ENCODE data around the gene DDIT3. TPM values are rescaled to one million over a fixed set of nuclear protein-coding genes. Genes with fewer than 3 reads are reported as not detected.

The DDIT3 gene
- total RNA-seq, 2 experiments from 2014 or later, result 30.7 to 33.4 TPM

- H3K9me3 Mint-ChIP-seq, result no peaks in the 10 kb centered on the region
- no peak overlapping the region for H3K27ac Mint-ChIP-seq
- no peaks in the 10 kb centered on the region for H3K27me3 Mint-ChIP-seq
- no peak for DNase-seq
- peaks cover 5% of the 10 kb centered on the region for H3K4me1 Mint-ChIP-seq
- H3K36me3 Mint-ChIP-seq, result peaks cover 12% of the 10 kb centered on the region
- H3K4me3 Mint-ChIP-seq, result no peak overlapping the region
Measured at GRCh38 chr12:57535764-57536596, 15.7 kb upstream of the DDIT3 start.

- no peak for DNase-seq
- Mint-ChIP-seq H3K36me3 (peaks cover 12% of the 10 kb centered on the region), H3K4me3 (no peak overlapping the region), H3K4me1 (peaks cover 5% of the 10 kb centered on the region), H3K9me3 (no peaks in the 10 kb centered on the region), H3K27ac (no peak overlapping the region), H3K27me3 (no peaks in the 10 kb centered on the region)
Measured at GRCh38 chr12:57534991-57535543, 14.8 kb upstream of the DDIT3 start.

GRCh38 chr12:57534250-57534649 is 13.9 kb upstream of the DDIT3 start:
- no peak overlapping the region for H3K27ac Mint-ChIP-seq
- H3K27me3 Mint-ChIP-seq, result no peaks in the 10 kb centered on the region
- no peak for DNase-seq
- H3K36me3 Mint-ChIP-seq, result peaks cover 13% of the 10 kb centered on the region
- H3K4me3 Mint-ChIP-seq, result no peak overlapping the region
- peaks cover 5% of the 10 kb centered on the region for H3K4me1 Mint-ChIP-seq
- no peaks in the 10 kb centered on the region for H3K9me3 Mint-ChIP-seq

- Mint-ChIP-seq H3K36me3 (peaks cover 15% of the 10 kb centered on the region), H3K4me3 (no peak overlapping the region), H3K27ac (no peak overlapping the region), H3K4me1 (no peaks in the 10 kb centered on the region), H3K27me3 (no peaks in the 10 kb centered on the region), H3K9me3 (no peaks in the 10 kb centered on the region)
- no peak for DNase-seq
Measured at GRCh38 chr12:57533108-57533507, 12.8 kb upstream of the DDIT3 start.

- H3K27me3 Mint-ChIP-seq, result no peaks in the 10 kb centered on the region
- no peaks in the 10 kb centered on the region for H3K9me3 Mint-ChIP-seq
- H3K4me1 Mint-ChIP-seq, result peaks cover under 1% of the 10 kb centered on the region
- H3K36me3 Mint-ChIP-seq, result peaks cover 15% of the 10 kb centered on the region
- peak overlapping the region; percentile 32 for H3K4me3 Mint-ChIP-seq
- no peak for DNase-seq
- peak overlapping the region; percentile 56 for H3K27ac Mint-ChIP-seq
Measured at GRCh38 chr12:57531836-57532235, 11.5 kb upstream of the DDIT3 start.

GRCh38 chr12:57530396-57531142 is 10.3 kb upstream of the DDIT3 start:
- Mint-ChIP-seq H3K9me3 (no peaks in the 10 kb centered on the region), H3K4me1 (peaks cover 5% of the 10 kb centered on the region), H3K36me3 (peaks cover 18% of the 10 kb centered on the region), H3K27ac (no peak overlapping the region), H3K4me3 (no peak overlapping the region), H3K27me3 (no peaks in the 10 kb centered on the region)
- no peak for DNase-seq

GRCh38 chr12:57529831-57530230 is 9.5 kb upstream of the DDIT3 start:
- Mint-ChIP-seq H3K9me3 (no peaks in the 10 kb centered on the region), H3K4me1 (peaks cover 10% of the 10 kb centered on the region), H3K36me3 (peaks cover 18% of the 10 kb centered on the region), H3K27ac (peak overlapping the region; percentile 65), H3K4me3 (no peak overlapping the region), H3K27me3 (no peaks in the 10 kb centered on the region)
- DNase-seq, result no peak

DNA sequence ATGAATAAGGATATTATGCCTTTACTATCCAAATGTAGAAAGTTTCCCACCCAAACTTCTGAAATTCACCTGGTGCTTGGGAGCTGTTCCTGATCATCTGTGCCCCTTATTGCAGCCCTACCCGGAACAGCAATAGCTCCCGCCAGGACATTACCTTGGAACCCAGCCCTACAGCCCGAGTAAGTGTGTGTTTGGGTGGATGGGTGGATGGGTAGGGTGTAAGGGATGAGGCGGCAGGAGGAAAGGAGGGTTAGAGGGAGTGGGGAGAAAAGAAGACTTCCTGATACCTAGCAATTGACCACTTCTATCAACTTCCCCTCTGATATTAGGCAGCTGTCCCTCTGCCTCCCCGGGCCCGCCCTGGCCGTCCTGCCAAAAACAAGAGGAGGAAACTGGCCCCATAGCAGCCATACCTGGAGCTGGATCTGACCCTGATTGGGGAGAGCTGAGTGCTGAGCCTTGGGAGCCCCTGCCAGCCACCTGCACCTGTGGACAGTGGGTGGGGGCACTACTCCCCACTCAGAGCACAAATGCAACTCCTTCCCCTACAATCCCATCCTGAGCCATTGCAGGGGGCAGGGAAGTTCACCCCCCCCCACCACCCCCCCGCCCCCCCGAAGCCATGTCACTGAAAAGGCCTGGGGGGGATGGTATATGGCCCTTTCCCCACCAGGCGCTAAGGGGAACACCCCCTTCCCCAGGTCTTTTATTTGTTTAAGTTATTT is 8.7 kb upstream of the DDIT3 start:
- Mint-ChIP-seq H3K4me3 (no peak overlapping the region), H3K4me1 (peaks cover 18% of the 10 kb centered on the region), H3K27ac (no peak overlapping the region), H3K36me3 (peaks cover 19% of the 10 kb centered on the region), H3K9me3 (no peaks in the 10 kb centered on the region), H3K27me3 (no peaks in the 10 kb centered on the region)
- no peak for DNase-seq

- Mint-ChIP-seq H3K4me1 (peaks cover 26% of the 10 kb centered on the region), H3K36me3 (peaks cover 16% of the 10 kb centered on the region), H3K27me3 (no peaks in the 10 kb centered on the region), H3K9me3 (no peaks in the 10 kb centered on the region), H3K27ac (no peak overlapping the region), H3K4me3 (no peak overlapping the region)
- no peak for DNase-seq
Measured at GRCh38 chr12:57528176-57528575, 7.9 kb upstream of the DDIT3 start.

DNA sequence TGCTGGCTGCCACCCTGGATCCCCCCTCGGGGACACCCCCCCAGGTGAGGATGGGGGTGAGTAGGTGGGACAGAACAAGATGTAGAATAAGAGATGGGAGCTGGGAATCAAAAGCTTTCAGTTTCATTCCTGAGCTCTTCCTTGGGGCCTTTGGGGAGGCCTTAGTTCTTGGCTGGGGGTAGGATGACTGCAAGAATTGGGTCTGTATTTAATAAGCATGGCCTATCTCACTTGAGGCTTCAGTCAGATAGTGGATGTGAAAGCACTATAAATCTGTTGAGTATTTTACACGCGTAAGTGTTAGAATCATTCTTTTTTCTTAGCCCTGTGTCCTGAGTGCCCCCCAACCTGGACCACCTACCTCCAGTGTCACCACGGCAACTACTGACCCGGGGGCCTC is 6.9 kb upstream of the DDIT3 start:
- peak overlapping the region; percentile 54 for H3K27ac Mint-ChIP-seq

DNA sequence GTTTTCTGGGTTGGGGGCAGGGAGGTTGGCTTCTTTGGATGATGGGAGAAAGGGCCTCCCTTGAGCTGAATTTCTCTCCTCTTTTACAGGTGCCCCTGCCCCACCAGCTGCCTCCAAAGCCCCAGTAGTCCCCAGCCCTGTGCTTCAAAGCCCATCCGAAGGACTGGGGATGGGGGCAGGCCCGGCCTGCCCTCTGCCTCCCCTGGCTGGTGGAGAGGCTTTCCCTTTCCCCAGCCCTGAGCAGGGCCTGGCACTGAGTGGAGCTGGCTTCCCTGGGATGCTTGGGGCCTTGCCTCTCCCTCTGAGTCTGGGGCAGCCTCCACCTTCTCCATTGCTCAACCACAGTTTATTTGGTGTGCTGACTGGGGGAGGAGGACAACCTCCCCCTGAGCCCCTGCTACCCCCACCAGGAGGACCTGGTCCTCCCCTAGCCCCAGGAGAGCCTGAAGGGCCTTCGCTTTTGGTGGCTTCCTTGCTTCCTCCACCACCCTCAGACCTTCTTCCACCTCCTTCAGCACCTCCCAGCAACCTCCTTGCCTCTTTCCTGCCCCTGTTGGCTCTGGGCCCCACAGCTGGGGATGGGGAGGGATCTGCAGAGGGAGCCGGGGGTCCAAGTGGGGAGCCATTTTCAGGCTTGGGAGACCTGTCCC is 6.3 kb upstream of the DDIT3 start:
- peak overlapping the region; percentile 54 for H3K27ac Mint-ChIP-seq
- DNase-seq, result no peak
- H3K27me3 Mint-ChIP-seq, result peaks cover 4% of the 10 kb centered on the region
- H3K36me3 Mint-ChIP-seq, result peaks cover 16% of the 10 kb centered on the region
- H3K4me1 Mint-ChIP-seq, result peaks cover 35% of the 10 kb centered on the region
- no peaks in the 10 kb centered on the region for H3K9me3 Mint-ChIP-seq
- no peak overlapping the region for H3K4me3 Mint-ChIP-seq

More for the DNA sequence above, 6.9 kb upstream of the DDIT3 start:
- no peaks in the 10 kb centered on the region for H3K9me3 Mint-ChIP-seq
- H3K36me3 Mint-ChIP-seq, result peaks cover 16% of the 10 kb centered on the region
- H3K4me3 Mint-ChIP-seq, result no peak overlapping the region
- H3K27me3 Mint-ChIP-seq, result peaks cover 1% of the 10 kb centered on the region
- no peak for DNase-seq
- peaks cover 29% of the 10 kb centered on the region for H3K4me1 Mint-ChIP-seq

DNA sequence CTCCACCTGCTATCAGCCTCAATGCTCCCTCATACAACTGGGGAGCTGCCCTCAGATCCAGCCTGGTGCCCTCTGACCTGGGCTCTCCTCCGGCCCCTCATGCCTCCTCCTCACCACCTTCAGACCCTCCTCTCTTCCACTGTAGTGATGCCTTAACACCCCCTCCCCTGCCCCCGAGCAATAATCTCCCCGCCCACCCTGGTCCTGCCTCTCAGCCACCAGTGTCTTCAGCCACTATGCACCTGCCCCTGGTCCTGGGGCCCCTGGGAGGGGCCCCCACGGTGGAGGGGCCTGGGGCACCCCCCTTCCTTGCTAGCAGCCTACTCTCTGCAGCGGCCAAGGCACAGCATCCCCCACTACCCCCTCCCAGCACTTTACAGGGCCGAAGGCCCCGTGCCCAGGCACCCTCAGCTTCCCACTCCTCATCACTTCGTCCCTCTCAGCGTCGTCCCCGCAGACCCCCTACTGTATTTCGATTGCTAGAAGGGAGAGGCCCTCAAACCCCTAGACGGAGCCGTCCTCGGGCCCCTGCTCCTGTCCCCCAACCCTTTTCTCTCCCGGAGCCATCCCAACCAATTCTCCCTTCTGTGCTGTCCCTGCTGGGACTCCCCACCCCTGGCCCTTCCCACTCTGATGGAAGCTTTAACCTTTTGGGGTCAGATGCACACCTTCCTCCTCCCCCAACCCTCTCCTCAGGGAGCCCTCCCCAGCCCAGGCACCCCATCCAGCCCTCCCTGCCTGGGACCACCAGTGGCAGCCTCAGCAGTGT is 5.5 kb upstream of the DDIT3 start:
- Mint-ChIP-seq H3K27me3 (peaks cover 4% of the 10 kb centered on the region), H3K4me1 (peaks cover 43% of the 10 kb centered on the region), H3K9me3 (no peaks in the 10 kb centered on the region), H3K36me3 (peaks cover 15% of the 10 kb centered on the region), H3K4me3 (no peak overlapping the region), H3K27ac (peak overlapping the region; percentile 70)
- no peak for DNase-seq

GRCh38 chr12:57524814-57525614 is 4.7 kb upstream of the DDIT3 start:
- peaks cover 18% of the 10 kb centered on the region for H3K36me3 Mint-ChIP-seq
- peak overlapping the region; percentile 70 for H3K27ac Mint-ChIP-seq
- peak overlapping the region; percentile 94 for H3K4me3 Mint-ChIP-seq
- peaks cover 4% of the 10 kb centered on the region for H3K27me3 Mint-ChIP-seq
- H3K4me1 Mint-ChIP-seq, result peaks cover 43% of the 10 kb centered on the region
- no peaks in the 10 kb centered on the region for H3K9me3 Mint-ChIP-seq
- DNase-seq, result no peak
